ENCODE data around the gene SKA3.
"Not testable (repeated sequence)": the region's sequence is repeated elsewhere in the genome, so short reads cannot be mapped to it uniquely, and the experiment has no call there.

The SKA3 gene

GRCh38 chr13:21176215-21176981 lies at the start of gene SKA3, which contains the start of gene MRPL57:
Gene SKA3, minus strand, starts transcription at chr13:21176552. Its CDS starts 75 bp downstream, at chr13:21176477.
Gene MRPL57, plus strand, starts transcription at chr13:21176658. Its CDS starts 259 bp downstream, at chr13:21176917.
- peak; percentile 82 to 96 (median 91) for DNase-seq
- intact Hi-C loops (cut with DNase I) = no loop called here

- DNase-seq = no peak
- intact Hi-C loops (cut with DNase I) = no loop called here
Measured at GRCh38 chr13:21225082-21225481, 48.7 kb upstream of the SKA3 start.

- intact Hi-C loops (cut with DNase I) = no loop called here
Measured at GRCh38 chr13:21221268-21221667, 44.9 kb upstream of the SKA3 start.

GRCh38 chr13:21219716-21220115 lies 43.4 kb upstream of the SKA3 start:
- DNase-seq; intact Hi-C loops (cut with DNase I): not testable (repeated sequence)

More at GRCh38 chr13:21221268-21221667, 44.9 kb upstream of the SKA3 start:
- no peak for DNase-seq

GRCh38 chr13:21219036-21219381 lies 42.7 kb upstream of the SKA3 start:
- intact Hi-C loops (cut with DNase I) = no loop called here
- no peak for DNase-seq

GRCh38 chr13:21218351-21219035 lies 42.1 kb upstream of the SKA3 start:
- no peak for DNase-seq
- intact Hi-C loops (cut with DNase I) = no loop called here

GRCh38 chr13:21216332-21216731 lies 40.0 kb upstream of the SKA3 start:
- DNase-seq = peak in 4 of 42 donors; percentile 4 to 37 (median 18)
- intact Hi-C loops (cut with DNase I) = no loop called here

GRCh38 chr13:21215419-21215818 lies 39.1 kb upstream of the SKA3 start:
- intact Hi-C loops (cut with DNase I); DNase-seq: not testable (repeated sequence)

GRCh38 chr13:21212138-21212775 lies 35.9 kb upstream of the SKA3 start:
- intact Hi-C loops (cut with DNase I) = no loop called here
- no peak for DNase-seq

- DNase-seq = no peak
- intact Hi-C loops (cut with DNase I) = no loop called here
Measured at GRCh38 chr13:21208652-21209154, 32.4 kb upstream of the SKA3 start.

- no peak for DNase-seq
- intact Hi-C loops (cut with DNase I) = no loop called here
Measured at GRCh38 chr13:21202767-21203531, 26.6 kb upstream of the SKA3 start.

GRCh38 chr13:21201456-21202190 lies 25.3 kb upstream of the SKA3 start:
- DNase-seq; intact Hi-C loops (cut with DNase I): not testable (repeated sequence)

- DNase-seq; intact Hi-C loops (cut with DNase I): not testable (repeated sequence)
Measured at GRCh38 chr13:21198391-21198790, 22.0 kb upstream of the SKA3 start.

- DNase-seq; intact Hi-C loops (cut with DNase I): not testable (repeated sequence)
Measured at GRCh38 chr13:21197606-21198225, 21.4 kb upstream of the SKA3 start.

- DNase-seq; intact Hi-C loops (cut with DNase I): not testable (repeated sequence)
Measured at GRCh38 chr13:21194756-21195155, 18.4 kb upstream of the SKA3 start.

- DNase-seq; intact Hi-C loops (cut with DNase I): not testable (repeated sequence)
Measured at GRCh38 chr13:21186410-21186809, 10.1 kb upstream of the SKA3 start.

GRCh38 chr13:21181671-21182070 lies 5.3 kb upstream of the SKA3 start:
- intact Hi-C loops (cut with DNase I) = no loop called here
- no peak for DNase-seq

GRCh38 chr13:21176982-21177284 lies 581 bp upstream of the SKA3 start:
- intact Hi-C loops (cut with DNase I) = no loop called here

More at GRCh38 chr13:21176982-21177284, 581 bp upstream of the SKA3 start:
- DNase-seq = no peak
